ENCODE measurements around the gene WNT7A. TPM values are rescaled to one million over a fixed set of nuclear protein-coding genes. Genes with fewer than 3 reads are reported as not detected.

Gene WNT7A
- total RNA-seq, 1 experiment from 2014 or later = not detected

DNA sequence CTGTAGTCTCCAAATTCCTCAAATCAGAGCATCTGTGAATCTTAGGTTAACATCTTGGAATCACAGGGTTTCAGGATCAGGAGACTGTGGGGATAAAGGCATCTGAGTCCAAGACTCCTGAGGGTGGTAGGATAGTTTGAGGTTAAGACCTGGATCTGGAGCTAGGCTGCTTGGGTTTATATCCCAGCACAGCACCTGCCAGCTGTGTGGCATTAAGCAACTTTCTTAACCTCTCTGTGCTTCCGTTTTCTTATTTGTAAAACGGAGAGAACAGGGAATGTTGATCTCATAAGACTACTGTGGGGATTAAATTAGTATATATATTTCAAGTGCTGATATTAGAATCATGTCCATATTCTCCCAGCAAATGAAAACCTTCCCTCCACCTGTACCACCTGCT, 33.6 kb downstream of the WNT7A start:
- DNase-seq (ENCODE audit: low spot score) = no peak

DNA sequence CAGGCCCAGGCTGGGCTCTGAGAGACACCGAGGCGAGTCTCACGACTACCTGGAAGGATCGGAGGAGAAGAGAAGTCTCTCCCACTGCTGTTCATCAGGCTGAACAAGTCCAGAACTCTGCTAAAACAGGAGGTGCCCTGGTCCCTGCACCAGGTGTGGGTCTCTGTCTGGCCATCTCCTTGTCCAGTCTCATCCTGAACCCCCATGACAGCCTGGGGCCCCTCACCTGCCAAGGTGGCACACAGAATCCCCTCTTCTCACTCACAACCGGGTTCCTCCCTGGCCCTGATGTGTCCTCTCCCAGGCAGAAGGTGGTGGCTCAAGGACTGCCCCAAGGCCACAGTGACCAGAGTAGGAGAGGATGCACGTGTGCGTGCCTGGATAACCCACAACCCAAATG, 34.1 kb downstream of the WNT7A start:
- DNase-seq (ENCODE audit: low spot score) = no peak

DNA sequence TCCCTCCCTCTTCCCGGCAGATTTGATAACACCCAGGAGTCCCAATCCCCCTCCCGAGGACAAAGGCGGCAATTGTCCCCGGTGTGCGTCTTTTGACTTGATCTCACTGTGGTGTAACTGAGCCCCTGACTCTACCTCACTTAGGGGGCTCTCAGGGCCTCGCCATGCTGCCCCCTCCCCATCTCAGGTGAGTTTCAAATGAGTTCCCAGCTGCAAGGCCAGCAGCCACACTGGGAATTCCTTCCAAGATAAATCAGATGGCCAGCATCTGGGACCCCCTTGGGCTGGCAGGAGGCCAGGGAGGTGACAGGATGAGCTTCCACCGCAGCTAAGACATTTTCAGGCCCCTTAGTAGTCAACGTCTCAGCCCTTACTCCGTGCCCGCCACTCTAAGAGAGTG, 35.0 kb downstream of the WNT7A start:
- no peak for DNase-seq (ENCODE audit: low spot score)

DNA sequence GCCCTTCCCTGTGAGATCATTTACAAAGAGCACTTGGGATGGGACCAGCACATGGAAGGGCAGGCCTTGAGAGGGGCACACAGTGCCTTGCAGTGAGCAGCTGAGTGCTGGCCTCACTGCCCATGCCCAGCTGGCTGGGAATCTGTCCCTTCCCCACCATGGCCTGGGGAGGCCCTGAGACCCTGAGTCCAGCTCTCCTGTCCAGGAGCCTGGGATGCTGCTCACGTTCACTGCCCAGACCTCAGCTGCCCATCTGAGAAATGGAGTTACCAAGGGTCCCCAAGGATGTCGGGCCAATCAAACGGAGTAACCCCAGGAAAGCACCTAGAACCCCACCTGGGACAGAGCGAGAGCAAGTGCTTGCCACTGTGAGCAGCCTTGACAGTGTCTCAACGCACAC, 35.6 kb downstream of the WNT7A start:
- DNase-seq (ENCODE audit: low spot score) = no peak

DNA sequence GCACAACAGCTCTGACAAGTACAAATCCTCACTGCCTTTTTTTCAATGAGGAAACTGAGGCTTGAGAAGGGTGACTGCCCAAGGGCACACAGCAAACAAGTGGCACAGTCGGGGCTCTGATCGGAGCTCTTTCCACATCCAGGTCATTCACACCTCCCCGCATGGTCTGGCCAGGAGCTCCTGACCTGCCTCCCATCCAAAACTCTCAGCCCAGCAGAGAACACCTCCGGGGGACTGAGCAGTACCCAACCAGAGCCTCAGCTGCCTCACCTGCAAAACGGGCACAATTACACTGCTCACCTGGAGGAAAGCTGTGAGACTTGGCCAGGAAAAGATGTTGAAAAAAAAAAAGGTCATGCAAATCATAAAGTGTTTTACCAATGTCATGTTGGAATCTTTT, 36.5 kb downstream of the WNT7A start:
- DNase-seq (ENCODE audit: low spot score) = no peak

DNA sequence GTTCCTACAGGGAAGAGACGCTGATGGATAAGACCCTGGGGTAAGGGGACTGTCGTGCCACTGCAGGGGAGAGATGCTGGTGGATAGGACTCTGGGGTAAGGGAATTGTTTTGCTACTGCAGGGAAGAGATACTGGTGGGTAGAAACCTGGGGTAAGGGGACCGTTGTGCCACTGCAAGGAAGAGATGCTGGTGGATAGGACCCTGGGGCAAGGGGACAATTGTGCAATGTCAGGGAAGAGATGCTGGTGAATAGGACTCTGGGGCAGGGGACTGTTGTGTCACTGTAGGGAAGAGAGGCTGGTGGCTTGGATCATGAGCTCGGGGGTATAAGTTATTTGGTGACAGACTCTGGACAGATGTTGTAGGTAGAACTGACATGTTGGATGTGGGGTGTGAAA, 37.6 kb downstream of the WNT7A start:
- no peak for DNase-seq (ENCODE audit: low spot score)

DNA sequence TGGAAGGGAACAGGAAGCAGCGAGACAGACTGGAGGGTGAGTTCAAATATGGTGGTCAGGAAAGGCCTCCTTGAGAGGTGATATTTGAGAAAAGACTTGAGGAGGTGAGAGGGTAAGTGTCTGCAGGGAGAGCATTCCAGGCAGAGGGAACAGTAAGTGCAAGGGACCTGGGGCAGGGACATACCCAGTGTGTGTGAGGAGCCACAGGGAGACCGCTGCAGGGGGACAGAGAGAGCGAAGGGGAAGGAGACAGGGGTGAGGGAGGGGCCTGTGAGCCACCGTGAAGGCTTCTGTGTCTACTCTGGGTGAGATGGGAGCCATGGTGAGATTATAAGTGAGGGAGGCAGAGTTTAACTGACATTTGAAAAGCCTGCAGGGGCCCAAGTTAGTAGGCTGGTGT, 38.0 kb downstream of the WNT7A start:
- no peak for DNase-seq (ENCODE audit: low spot score)

DNA sequence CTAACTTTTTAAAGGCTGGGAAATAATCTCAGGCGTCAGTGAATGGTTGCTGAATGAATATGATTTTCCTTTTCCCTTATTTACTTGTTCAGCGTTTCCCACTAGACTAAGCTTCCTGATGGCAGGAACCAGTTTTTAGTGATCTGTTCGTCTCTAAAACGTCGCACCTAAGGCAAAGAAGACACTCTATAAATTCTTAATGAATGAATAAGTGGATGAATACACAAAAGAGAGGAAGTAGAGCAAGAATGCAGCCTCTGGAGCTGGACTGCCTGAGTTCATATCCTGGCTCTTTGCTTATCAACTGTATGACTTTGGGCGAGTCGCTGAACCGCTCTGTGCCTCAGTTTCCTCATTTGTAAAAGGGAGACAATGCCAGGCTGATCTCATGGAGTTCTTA, 38.7 kb downstream of the WNT7A start:
- DNase-seq (ENCODE audit: low spot score) = no peak

DNA sequence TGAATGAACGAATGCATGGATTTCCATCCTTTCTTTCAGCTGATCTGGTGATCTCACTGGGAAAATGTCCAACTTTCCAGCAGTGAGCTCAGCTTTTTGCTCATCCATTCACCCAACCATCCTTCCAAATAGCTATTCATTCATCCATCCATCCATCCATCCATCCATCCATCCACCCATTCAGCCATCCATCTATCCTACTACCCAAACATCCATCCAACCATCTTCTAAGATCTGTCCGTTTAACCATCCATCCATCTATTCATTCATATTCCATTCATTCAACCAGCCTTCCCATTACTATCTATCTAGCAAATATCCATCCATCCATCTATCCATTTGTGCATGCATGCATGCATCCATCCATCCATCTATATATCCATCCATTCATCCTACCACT, 39.4 kb downstream of the WNT7A start:
- no peak for DNase-seq (ENCODE audit: low spot score)

DNA sequence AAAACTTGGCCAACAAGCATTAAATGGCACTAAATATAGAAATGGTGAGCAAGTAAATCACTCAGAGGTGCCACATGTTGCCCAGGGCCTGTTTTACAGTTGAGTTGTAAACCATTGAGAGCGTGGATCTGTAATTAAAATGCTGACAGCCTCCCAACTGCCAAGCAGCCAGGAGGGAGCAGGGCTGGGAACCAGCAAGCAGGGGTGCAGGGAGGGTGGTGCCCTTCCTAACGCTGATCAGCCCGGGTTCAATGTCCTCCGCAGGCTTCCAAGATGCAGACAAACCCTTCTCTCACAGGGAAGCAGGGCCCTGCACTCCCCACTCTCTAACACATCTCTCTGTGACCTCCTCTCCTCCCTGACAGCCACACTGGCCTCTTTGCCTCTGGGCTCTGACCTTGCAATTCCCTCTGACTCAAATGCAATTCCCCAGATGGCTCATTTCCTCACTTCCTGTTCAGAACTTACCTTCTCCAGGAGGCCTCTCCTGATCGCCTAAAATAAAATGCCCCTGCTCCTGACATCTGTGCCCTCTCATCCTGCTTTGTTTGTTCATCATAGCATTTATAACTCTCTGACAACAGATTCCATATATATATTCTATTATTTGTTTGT, 40.0 kb downstream of the WNT7A start:
- no peak for DNase-seq (ENCODE audit: low spot score)

DNA sequence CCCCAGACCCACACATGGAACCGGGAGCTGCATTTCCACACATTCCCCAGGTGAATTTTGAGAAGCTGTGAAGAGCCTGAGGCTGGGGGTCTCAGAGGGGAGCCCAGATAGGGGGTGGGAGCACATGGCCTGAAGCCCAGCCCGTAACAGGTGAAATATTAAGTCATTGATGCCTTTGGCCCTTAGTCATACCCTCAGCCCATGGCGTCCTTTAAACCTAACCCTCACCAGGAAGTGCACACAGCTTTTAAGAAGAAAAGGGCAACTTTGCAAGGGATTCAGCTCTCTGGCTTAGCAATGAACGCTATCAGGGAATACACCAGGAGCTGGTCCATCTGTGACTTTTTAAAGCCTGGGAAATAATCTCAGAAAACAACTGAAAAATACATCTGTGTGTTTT, 40.6 kb downstream of the WNT7A start:
- DNase-seq (ENCODE audit: low spot score) = no peak

DNA sequence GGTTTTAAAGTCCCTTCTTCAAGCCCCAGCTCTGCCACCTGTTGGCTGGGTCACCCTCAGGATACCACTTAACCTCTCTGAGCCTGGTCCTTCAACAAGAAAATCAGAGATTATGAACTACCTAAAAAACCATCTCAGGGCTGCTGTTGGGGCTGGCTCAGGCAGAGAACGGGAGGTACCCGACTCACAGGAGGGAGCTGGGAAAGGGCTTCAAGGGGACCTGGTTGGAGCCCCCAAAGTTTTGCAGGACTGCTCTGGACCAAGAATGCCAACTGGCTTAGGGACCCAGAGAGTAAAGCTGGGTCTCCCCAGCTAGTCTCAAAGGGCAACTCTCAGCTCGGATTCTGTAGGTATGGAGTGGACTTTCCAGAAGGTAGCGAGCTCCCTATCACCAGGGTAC, 41.5 kb downstream of the WNT7A start:
- DNase-seq (ENCODE audit: low spot score) = no peak

DNA sequence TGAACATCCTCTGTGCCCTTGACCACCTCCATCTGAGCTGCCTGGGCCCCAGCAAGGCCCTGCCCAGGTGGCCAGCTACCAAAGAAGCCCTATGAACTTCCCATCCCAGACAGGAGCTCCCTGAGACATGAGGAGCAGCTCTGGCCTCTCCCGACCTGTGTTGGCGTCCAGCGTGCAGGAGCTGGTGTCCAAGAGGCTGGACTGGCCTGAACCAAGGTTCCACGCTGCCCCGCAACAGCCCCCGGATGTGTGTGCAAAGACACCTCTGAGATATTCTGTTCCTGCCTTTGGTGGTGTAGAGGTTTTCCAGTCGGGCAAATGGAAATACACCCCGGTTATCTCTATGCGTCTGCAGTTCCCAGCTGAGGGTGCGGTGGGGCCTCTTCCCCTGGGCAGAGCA, 42.1 kb downstream of the WNT7A start:
- no peak for DNase-seq (ENCODE audit: low spot score)

DNA sequence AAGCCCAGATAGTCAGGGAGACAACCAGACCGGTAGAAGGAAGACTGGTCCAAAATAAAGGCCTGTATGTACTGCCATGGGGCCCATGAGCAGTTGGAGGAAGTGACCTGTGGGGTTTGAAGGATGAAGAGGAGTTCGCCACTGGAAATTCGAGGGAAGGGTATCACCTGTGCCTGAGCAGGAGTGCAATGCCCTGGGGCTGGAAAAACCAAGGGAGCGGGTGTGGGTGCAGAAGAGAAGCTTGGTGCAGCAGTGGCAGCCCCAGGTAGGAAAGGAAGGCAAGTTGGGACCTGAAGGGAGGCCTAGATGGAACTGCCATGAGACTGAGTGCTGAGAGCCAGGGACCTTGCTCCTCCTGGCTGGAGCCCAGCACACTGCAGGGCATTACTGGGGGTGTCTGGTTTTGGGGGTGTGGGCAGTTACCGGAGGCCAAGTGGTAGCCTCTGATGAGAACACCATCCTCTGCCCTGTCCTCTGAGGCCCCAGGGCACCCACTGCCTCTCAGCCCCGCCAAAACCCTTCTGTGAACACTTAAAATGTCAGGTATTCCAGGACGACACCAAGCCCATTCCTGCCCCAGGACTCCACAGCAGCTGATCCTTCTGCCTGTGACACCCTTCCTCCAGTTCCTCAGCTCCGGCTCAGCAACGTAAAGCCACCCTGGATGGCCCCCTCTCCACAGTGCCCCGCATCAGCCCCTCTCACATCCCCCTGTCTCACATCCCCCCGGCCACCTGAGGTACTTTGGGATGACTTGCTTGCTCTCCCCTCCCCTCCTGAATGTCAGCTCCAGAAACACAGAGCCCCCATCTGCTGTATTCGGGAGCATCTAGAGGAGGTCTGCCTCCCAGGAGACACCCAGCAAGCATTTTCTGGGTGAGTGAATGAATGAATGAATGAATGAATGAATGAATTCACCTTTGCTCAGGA, 42.9 kb downstream of the WNT7A start:
- DNase-seq (ENCODE audit: low spot score) = no peak

DNA sequence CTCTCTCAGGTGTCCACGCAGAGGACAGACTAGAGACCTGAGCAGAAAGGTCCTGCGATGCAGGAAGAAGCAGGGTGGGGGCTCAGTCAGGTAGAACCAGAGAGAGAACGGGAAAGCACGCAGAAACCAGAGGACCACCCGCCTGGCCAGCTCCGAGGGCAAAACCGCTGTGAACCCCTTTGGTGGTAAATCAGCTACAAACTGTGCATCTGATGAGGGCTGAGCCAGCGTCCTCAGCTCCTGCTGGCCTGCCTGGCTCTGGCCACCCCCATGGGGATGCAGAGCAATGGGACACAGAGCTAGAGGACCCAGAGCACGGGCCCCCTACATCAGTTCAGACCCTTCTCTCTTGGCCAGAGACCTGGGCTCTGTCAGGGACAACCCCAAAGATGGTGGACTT, 44.6 kb downstream of the WNT7A start:
- no peak for DNase-seq (ENCODE audit: low spot score)

DNA sequence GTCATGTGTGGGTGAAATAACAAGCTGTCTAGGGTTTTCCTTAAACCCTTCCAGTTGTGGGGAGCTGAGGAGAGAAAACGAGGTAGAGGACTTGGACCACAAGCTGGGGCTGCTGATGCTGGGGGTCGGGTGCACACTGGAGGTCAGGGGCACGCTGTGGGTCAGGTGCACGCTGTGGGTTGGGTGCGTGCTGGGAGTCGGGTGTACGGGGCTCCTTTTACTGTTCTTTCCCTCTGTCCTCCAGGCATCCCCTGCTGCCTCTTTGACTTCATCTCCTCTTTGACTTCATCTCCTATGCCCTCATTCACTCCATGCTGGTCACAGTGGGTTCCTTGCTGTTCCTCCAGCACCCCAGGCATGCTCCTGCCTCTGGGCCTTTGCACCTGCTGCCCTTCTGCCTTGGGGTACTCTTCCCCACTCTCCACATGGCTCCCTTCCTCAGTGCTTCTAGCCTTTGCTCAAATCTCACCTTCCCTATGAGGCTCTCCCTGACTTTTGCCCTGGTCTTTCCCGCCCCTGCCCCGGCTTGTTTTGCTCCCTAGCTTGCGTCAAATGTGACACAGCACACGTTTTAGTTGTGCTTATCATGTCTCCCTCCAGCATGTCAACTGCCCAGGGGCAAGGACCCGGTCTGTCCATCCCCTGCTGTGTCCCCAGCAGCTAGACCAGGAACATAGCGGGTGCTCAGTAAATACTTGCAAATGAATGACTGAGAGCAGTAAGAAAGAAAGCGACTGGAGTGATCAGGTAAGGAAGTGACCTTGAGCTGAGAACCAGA, 45.4 kb downstream of the WNT7A start:
- no peak for DNase-seq (ENCODE audit: low spot score)

DNA sequence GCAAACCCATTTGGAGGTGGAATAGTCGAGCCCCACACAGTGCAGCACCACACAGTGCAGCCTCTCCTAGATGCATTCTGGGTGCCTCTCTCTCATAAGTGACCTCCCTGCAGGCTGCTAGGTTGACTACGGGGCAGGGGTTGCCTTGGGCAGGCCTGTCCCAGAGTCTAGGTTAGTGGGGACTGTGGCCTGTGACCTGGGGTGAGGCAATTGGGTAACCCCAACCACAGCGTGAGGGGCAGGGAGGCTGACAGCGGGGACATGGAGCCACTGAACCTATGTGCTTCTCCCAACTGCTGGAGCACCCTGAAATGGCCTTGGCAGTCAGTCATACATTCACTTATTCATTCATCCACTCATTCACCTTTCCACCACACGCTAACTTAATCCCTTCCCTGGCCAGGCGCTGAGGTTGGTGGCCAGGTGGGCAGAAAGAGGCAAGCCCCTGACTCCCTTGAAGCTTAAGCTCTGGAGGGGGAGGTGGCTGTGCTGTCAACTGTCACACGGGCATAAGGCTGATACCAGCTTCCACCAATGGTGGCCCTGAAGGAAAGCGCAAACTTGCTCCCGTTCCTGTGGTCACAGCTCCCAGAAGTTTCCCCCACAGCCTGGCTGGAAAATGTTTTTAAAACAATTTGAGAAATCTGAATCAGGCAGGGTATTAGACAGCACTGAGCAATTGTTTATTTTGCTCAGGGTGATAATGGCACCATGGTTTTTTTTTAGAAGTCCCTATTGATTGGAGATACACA, 46.2 kb downstream of the WNT7A start:
- DNase-seq (ENCODE audit: low spot score) = no peak

DNA sequence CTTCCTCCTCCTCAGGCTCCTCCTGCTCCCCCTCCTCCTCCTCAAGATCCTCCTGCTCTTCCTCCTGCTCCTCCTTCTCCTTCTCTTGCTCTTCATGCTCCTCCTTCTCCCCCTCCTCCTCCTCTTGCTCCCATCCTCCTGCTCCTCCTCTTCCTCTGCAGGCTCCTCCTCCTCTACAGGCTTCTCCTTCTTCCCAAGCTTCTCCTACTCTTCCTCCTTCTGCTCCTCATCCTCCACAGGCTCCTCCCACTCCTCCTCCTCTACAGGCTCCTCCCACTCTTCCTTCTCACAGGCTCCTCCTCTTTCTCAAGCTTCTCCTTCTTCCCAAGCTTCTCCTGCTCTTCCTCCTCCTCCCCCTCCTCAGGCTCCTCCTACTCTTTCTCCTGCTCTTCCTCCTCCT, 47.7 kb downstream of the WNT7A start:
- no peak for DNase-seq (ENCODE audit: low spot score)

DNA sequence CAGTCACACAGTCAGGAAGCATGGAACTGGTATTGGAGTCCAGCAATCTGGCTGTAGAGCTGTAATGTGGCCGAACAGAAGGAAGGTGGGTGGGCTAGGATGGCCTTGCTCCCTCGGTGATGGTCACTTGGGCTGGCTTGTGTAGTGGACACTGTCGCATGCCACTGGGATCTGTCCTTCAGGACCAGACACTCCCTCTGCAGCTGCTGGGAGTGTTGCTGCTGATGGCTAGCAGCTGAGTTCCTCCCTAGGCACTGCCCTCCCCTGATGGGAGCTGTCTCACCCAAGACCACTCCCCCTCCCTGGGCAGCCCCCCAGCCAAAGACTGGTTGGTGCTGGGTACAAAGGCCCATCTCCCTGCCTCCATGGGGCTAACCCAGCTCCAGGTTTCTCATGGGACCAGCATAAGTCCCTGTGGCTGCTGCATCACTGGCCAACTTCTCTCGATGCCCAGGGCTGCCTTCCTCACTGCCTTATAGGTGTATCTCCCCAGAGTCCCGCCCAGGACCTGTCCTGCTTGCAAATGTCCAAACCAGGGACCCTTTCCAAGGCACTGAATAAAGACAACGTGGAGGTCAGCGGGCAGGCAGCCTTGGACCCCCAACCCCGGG, 48.4 kb downstream of the WNT7A start:
- no peak for DNase-seq (ENCODE audit: low spot score)

DNA sequence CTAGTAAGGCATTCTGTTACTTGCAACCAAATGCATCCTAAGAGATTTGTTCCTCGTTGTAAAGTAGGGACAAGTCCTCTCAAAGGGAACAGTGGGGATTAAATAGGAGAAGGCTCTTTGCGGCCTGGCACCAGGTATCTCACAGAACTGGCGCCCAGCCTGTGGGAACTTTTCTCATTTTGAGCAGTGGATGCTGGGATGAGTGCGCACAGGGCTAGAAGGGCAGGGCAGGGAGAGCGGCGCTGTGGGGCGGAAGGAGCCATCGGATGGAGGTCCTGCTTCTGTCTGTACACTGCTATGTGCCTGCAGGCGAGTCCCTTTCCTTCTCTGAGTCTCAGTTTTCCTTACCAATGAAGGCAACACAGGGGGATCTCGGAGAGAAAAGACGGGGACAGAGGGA, 50.6 kb downstream of the WNT7A start:
- no peak for DNase-seq (ENCODE audit: low spot score)

DNA sequence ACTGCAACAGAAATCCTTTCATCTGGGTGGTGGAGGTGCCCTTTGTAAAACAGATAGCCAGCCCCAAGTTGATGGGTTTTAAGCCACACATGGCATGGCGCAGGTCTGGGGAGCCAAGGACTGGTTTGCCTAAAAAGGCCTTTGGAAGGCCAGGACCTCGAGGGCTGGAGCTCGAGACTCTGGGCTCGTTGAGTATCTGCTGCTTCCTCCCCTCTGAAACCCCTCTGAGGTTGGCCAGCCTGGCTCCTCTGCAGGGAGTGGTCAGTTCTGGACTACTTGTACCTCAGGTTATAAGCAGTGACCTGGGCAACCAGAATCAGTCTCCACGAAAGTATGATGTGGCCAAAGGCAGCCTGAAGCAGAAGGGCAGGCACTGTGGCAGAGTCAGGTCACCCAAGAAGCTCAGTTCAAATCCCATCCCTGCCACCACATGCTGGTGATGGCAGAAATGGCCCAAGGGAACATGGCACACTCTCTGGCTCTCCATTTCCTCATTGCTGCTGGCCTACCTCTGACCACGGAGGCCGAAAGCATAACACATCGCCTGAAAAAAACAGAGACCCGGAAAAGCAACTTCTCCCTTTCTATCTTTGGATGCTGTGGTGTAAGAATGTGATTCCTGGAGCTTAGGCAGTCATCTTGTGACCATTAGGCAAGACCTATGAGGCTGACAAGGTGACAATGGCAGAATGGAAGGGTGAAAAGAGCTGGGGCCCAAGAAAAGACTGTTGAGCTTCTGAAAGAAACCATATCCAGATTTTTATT, 51.2 kb downstream of the WNT7A start:
- DNase-seq (ENCODE audit: low spot score) = no peak
